ENCODE results near the gene FZD8. TPM values are rescaled to one million over a fixed set of nuclear protein-coding genes. Genes with fewer than 3 reads are reported as not detected.

The FZD8 gene
- total RNA-seq, 1 experiment from 2014 or later = 13.8 TPM

DNA sequence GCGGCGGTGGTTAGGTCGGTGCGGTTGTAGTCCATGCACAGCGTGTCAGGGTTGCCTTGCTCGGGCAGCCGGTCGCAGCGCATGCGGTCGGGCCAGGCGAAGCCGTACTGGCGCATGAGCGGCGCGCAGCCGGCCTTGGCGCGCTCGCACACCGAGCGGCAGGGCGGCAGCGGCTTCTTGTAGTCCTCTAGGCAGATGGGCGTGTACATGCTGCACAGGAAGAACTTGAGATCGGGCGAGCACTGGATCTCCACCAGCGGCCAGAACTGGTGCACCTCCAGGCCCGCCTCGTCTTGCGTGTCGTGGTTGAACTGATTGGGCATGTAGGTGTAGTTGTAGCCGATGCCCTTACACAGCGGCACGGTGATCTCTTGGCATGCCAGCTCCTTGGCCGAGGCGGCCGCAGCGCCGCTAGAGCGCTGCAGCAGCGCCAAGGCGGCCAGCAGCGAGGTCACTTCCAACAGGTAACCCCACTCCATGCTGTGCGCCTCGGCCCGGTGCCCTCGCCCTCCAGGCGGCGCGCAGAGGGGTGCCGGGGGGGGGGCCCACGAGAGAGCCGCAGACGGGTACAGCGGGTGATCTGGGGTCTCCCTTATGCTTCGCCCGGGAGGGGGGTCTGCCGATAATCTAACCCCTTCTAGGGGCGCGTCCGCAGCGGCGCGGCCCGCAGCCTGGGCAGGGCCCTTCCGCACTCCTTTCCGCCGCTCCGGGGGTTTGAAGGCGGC, 983 bp downstream of the FZD8 start:
- Mint-ChIP-seq H3K27ac (no peak overlapping the region), H3K27me3 (ENCODE audit: low read depth) (peaks cover 24% of the 10 kb centered on the region), H3K4me1 (peaks cover 38 to 46% of the 10 kb centered on the region in 2 experiments), H3K36me3 (ENCODE audit: insufficient read depth in 1 of 3, low read depth in 3 of 3) (no peaks in the 10 kb centered on the region; a peak in 1 of 7 replicates), H3K4me3 (peak overlapping the region; percentile 74 to 80), H3K9me3 (no peaks in the 10 kb centered on the region)
- H3K79me1 ChIP-seq (ENCODE audit: insufficient read depth, low read depth, low read length, poor library complexity, severe bottlenecking) = no peaks in the 10 kb centered on the region
- TF ChIP-seq, protein P1, sequence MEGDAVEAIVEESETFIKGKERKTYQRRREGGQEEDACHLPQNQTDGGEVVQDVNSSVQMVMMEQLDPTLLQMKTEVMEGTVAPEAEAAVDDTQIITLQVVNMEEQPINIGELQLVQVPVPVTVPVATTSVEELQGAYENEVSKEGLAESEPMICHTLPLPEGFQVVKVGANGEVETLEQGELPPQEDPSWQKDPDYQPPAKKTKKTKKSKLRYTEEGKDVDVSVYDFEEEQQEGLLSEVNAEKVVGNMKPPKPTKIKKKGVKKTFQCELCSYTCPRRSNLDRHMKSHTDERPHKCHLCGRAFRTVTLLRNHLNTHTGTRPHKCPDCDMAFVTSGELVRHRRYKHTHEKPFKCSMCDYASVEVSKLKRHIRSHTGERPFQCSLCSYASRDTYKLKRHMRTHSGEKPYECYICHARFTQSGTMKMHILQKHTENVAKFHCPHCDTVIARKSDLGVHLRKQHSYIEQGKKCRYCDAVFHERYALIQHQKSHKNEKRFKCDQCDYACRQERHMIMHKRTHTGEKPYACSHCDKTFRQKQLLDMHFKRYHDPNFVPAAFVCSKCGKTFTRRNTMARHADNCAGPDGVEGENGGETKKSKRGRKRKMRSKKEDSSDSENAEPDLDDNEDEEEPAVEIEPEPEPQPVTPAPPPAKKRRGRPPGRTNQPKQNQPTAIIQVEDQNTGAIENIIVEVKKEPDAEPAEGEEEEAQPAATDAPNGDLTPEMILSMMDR (conservative IDR thresholded peaks at IDR 0.05) = no peak
- H3K79me2 ChIP-seq (ENCODE audit: insufficient read depth, low read length) = no peaks in the 10 kb centered on the region
- no peak overlapping the region for H4K8ac ChIP-seq (replicated peaks; ENCODE audit: insufficient read length, low read depth, low read length)
- H3K4me2 ChIP-seq (ENCODE audit: insufficient read depth, insufficient read length, low read length) = peak overlapping the region; percentile 88
- H2BK12ac ChIP-seq (ENCODE audit: insufficient read length, low read depth, low read length) = no peak overlapping the region
- peaks cover 17% of the 10 kb centered on the region for H3K23me2 ChIP-seq (ENCODE audit: insufficient read length, low read depth, low read length, poor library complexity, severe bottlenecking)
- H2BK5ac ChIP-seq (ENCODE audit: insufficient read length, low read length) = no peak overlapping the region
- peaks cover 8% of the 10 kb centered on the region; the same call in 1 of the 2 replicates for H3K27me3 ChIP-seq (ENCODE audit: insufficient read depth, low read length)
- no peak overlapping the region for H4K5ac ChIP-seq (ENCODE audit: insufficient read length, low read depth, low read length)
- H2BK20ac ChIP-seq (ENCODE audit: low read depth, low read length, poor library complexity, severe bottlenecking) = no peak overlapping the region
- no peak overlapping the region for H3K18ac ChIP-seq (ENCODE audit: insufficient read length, low read depth, low read length)
- H4K91ac ChIP-seq (ENCODE audit: insufficient read length, low read depth, low read length) = no peak overlapping the region
- H2AFZ ChIP-seq (ENCODE audit: low read length) = no peak overlapping the region
- H3K27ac ChIP-seq (ENCODE audit: insufficient read length, low read depth, low read length) = no peak overlapping the region
- WGBS (ENCODE audit: extremely low coverage, insufficient read length, low lambda C conversion rate) = no CpG with 5 or more reads among the region's 72 CpGs
- H3K14ac ChIP-seq (ENCODE audit: insufficient read depth, low read length) = peak overlapping the region; percentile 43; the same call in 1 of the 2 replicates
- no peak overlapping the region for H2BK120ac ChIP-seq (ENCODE audit: low read depth, low read length, poor library complexity, severe bottlenecking)
- H2AK5ac ChIP-seq (ENCODE audit: insufficient read length, low read length) = no peak overlapping the region
- H3K9ac ChIP-seq (ENCODE audit: extremely low read depth, insufficient read length, low read length) = no peak overlapping the region
- no peak overlapping the region for H3K4ac ChIP-seq (ENCODE audit: low read depth, low read length)
- H4K20me1 ChIP-seq (ENCODE audit: control insufficient read depth, insufficient read depth, insufficient read length) = no peaks in the 10 kb centered on the region
- H3K23ac ChIP-seq (ENCODE audit: insufficient read length, low read depth, low read length) = no peak overlapping the region
- no peaks in the 10 kb centered on the region for H3K9me3 ChIP-seq (ENCODE audit: control insufficient read depth, low read depth, low read length)
- peaks cover 7% of the 10 kb centered on the region; the same call in 1 of the 2 replicates for H3K4me1 ChIP-seq (ENCODE audit: insufficient read depth, low read length)
- H3K56ac ChIP-seq (ENCODE audit: insufficient read length, low read depth, low read length) = no peak overlapping the region
- DNase-seq = peak; percentile 80
- no peak overlapping the region for H2BK15ac ChIP-seq (ENCODE audit: low read depth, low read length)
- no peak overlapping the region for H3T11ph ChIP-seq (ENCODE audit: low read length)

Measured in H9 (cell line).